Right lobe of liver (tissue), 6 donors: ENCODE measurements around the gene AMER1. TPM values are rescaled to one million over a fixed set of nuclear protein-coding genes. Genes with fewer than 3 reads are reported as not detected.

Source experiments
- ATAC-seq, 4 donors: fragments of 200-7000 bp; cut with Tn5 transposase; one replicate each; pipeline ENCODE4 v1.9.1; 2020; ENCODE audit warnings: mild to moderate bottlenecking in 4 of 4, moderate library complexity in 4 of 4
- DNase-seq, 3 donors: peaks; one replicate each; pipeline ENCODE4 v3.0.0-alpha.2; 2020
- H3K27ac ChIP-seq, 3 donors: fragments of 200-600 bp; one replicate each; pipeline ENCODE4 v1.8.0; 2022
- H3K27me3 ChIP-seq, 2 donors: fragments of 200-600 bp; one replicate each; pipeline ENCODE4 v1.8.0; 2022
- H3K36me3 ChIP-seq, 4 donors: fragments of 200-600 bp; sonication (generic) in 1 of 4; one replicate each; pipeline versions ENCODE4 v1.5.1 to v1.8.0; 2017 to 2022; ENCODE audit warnings: control low read depth in 1 of 4
- H3K4me1 ChIP-seq, 4 donors: fragments of 200-600 bp; sonication (generic) in 1 of 4; one replicate each; pipeline versions ENCODE4 v1.5.1 to v1.8.0; 2017 to 2022; ENCODE audit warnings: control low read depth in 1 of 4
- H3K4me3 ChIP-seq, 3 donors: fragments of 200-600 bp; one replicate each; pipeline ENCODE4 v1.8.0; 2022
- H3K9me3 ChIP-seq, 4 donors: fragments of 200-600 bp; sonication (generic) in 1 of 4; one replicate each; pipeline versions ENCODE4 v1.5.1 to v1.8.0; 2017 to 2022; ENCODE audit warnings: control low read depth in 1 of 4
- CTCF ChIP-seq, 4 donors: fragments of 200-600 bp in 3 of 4; fragments of 450-650 bp in 1 of 4; IDR thresholded peaks; one replicate each; pipeline versions ENCODE4 v1.5.1 to v1.8.0; 2016 to 2022; ENCODE audit warnings: antibody characterized with exemption in 4 of 4, mild to moderate bottlenecking in 2 of 4
- POLR2A ChIP-seq: fragments of 450-650 bp; IDR thresholded peaks from one replicate; pipeline ENCODE4 v1.6.1; 2017; ENCODE audit warnings: antibody characterized with exemption, mild to moderate bottlenecking
- WGBS: methylation state at CpG from one replicate; pipeline ENCODE4 v1.1.6; 2018; ENCODE audit warnings: low coverage, low lambda C conversion rate; ENCODE audit not compliant: insufficient coverage; ENCODE audit errors: missing lambda C conversion rate; 5-methylcytosine and 5-hydroxymethylcytosine counted together
- intact Hi-C, 2 donors: fragments of 100-400 bp; cut with DNase I; formaldehyde crosslinking; loops; one replicate each; pipeline versions ENCODE4 v1.11.2 to v1.14.1; 2022
- total RNA-seq, 6 experiments: library from RNA; depleted of rRNA in 2 of 6; stranded (reverse); fragments of >200 nt in 2 of 6; fragmentation: NEBNext Ultra II Directional in 3 of 6; extraction: Animal tissue kit (Norgen Biotek cat#: 25700) in 3 of 6; gene quantifications; one replicate each; pipeline versions ENCODE4 v1.1.0 to v1.2.4, GENCODE V29; 2016 to 2023
- donor health status: DM: no; HTN: yes; CAD: no.
- donor health status: DM: no; HTN: no; CAD: no.
- donor health status: DM: no; HTN: no; CAD: no.
- donor health status: DM: no; HTN: yes; CAD: no.
- donor health status: DM: no; HTN: yes; CAD: no.

Gene AMER1
- total RNA-seq, 6 experiments from 2014 or later, result 1.6 to 4.9 (median 2.6) TPM

DNA sequence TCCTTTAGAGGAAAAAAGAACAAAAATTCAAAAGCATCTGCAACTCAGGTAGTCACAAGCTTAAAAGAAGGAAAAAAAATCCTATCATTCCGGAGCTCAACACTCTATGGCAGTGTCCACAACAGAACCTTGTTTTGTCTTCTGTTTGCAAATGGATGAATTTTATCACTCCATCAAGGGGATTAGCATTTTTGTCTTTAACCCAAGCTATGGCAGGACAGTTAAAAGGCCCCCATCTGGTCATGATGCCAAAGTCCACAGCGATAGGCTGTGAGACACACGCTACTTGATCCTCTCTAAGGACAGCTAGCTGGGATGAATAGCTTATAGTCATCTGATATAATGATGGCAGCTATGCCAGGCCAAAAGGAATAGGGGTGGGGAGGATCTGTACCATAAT, 16.6 kb downstream of the AMER1 start:
- Histone ChIP-seq H3K27me3 (no peaks in the 10 kb centered on the region), H3K4me1 (no peaks in the 10 kb centered on the region), H3K9me3 (no peaks in the 10 kb centered on the region), H3K4me3 (no peak overlapping the region), H3K27ac (no peak overlapping the region), H3K36me3 (no peaks in the 10 kb centered on the region)
- 92% methylated on average over 3 of the region's 3 CpGs for WGBS
- DNase-seq, result no peak
- intact Hi-C loops, result no loop called here
- ATAC-seq, result no peak
- TF ChIP-seq POLR2A, result no peak
- no peak for TF ChIP-seq CTCF (IDR thresholded peaks at IDR 0.05)

DNA sequence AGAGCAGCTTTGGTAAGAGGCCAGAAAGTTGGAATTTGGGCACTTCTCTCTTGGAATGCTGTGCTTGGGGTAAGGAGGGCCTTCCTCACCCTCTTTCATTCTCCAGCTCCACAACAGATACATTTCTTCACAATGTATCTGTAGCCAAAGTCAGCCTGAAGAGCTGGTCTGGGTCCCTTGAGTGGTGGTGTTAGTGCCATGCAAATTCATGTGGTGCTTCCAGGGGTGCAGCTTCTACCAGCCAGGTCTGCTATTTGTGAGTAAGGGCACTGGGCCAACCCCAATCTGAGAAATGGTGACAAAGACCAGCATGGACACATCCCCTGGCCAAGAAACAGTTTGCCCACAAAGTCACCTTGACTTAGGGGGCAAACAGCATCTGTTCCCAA, 17.8 kb downstream of the AMER1 start:
- H3K4me3 ChIP-seq, result no peak overlapping the region
- no peaks in the 10 kb centered on the region for H3K27me3 ChIP-seq
- DNase-seq, result no peak
- H3K27ac ChIP-seq, result no peak overlapping the region
- no peak for ATAC-seq
- no peak for TF ChIP-seq POLR2A
- TF ChIP-seq CTCF (IDR thresholded peaks at IDR 0.05), result no peak
- H3K4me1 ChIP-seq, result no peaks in the 10 kb centered on the region
- H3K36me3 ChIP-seq, result no peaks in the 10 kb centered on the region
- no peaks in the 10 kb centered on the region for H3K9me3 ChIP-seq
- intact Hi-C loops, result no loop called here

DNA sequence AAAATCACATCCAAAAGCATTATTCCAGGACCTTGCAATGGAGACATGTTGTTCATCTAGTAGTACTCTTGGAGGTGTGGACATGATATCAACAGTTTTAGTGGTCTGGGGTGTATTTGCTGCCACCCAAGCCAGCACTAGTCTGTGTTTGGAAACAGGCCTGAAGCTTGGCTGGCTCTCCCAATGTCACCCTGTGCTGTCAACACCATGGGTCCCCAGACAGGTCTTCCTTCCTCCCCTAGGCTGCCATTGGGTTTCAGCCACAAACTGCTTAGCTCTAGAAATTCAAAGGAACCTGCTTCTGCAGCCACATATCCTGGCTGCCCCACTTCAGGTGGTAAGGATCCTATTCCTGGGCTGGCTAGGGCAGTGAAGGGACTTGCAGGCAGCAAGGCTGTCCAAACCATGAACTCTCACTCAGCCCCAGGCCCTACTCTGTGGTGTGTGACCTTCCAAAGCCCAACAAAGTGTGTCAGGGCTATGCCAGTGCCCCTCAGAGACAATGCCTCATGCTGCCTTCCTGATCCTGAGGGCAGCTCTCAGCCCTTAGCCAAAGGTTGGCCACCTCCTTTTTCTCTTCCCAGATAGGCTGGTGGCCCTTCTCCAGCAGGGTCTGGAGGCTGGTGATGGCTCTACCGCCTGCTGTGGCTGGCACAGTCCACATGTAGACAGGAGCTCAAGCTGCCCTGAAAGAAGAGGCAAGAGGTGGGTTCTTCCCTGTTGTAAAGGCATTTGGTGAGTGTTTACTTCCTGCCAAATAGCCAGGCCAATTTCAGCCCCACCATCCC, 18.3 kb downstream of the AMER1 start:
- no peaks in the 10 kb centered on the region for H3K36me3 ChIP-seq

DNA sequence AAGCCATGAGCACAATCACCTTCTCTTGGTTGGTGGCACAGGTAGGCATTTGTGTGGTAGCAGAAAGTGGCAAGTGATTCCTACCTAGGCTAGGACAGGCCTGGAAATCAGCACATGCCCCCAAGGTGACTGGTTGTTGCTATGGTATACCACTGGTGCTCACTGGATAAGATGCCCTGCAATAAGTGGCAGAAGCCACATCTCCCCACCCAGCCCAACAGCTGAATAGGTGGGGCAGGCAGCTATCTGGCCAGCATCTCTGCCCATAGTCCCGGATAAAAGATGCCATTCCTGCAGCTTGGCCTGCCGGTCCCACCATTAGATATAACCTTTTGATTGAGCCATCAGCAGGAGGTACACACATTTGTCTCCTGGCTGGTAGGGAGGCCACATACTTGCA, 21.1 kb downstream of the AMER1 start:
- whole genome bisulfite sequencing, result 100% methylated on average over 1 of the region's 2 CpGs
- Histone ChIP-seq H3K9me3 (no peaks in the 10 kb centered on the region), H3K27ac (no peak overlapping the region), H3K4me3 (no peak overlapping the region), H3K27me3 (no peaks in the 10 kb centered on the region), H3K4me1 (no peaks in the 10 kb centered on the region), H3K36me3 (no peaks in the 10 kb centered on the region)
- DNase-seq (no peak), ATAC-seq (no peak)
- no peak for TF ChIP-seq POLR2A
- intact Hi-C loops, result no loop called here

More for the DNA sequence above, 18.3 kb downstream of the AMER1 start:
- no peaks in the 10 kb centered on the region for H3K4me1 ChIP-seq
- H3K27me3 ChIP-seq, result no peaks in the 10 kb centered on the region
- no peaks in the 10 kb centered on the region for H3K9me3 ChIP-seq
- no CpG with 5 or more reads among the region's 1 CpG for WGBS
- no peak for TF ChIP-seq POLR2A
- no peak for TF ChIP-seq CTCF (IDR thresholded peaks at IDR 0.05)
- no peak overlapping the region for H3K27ac ChIP-seq
- intact Hi-C loops, result no loop called here
- no peak overlapping the region for H3K4me3 ChIP-seq
- DNase-seq (no peak), ATAC-seq (no peak)

- Histone ChIP-seq H3K4me1 (no peaks in the 10 kb centered on the region), H3K27ac (no peak overlapping the region), H3K9me3 (no peaks in the 10 kb centered on the region), H3K27me3 (no peaks in the 10 kb centered on the region), H3K36me3 (no peaks in the 10 kb centered on the region), H3K4me3 (no peak overlapping the region)
- ATAC-seq (no peak), DNase-seq (no peak)
- TF ChIP-seq CTCF (IDR thresholded peaks at IDR 0.05) (no peak), POLR2A (no peak)
- intact Hi-C loops, result no loop called here
- 68% methylated on average over 2 of the region's 2 CpGs for WGBS
Observed at GRCh38 chrX:64182208-64182607, 23.3 kb downstream of the AMER1 start.
